Neural crest cell (in vitro differentiated cells): ENCODE data around the gene KRT222. TPM values are rescaled to one million over a fixed set of nuclear protein-coding genes. Genes with fewer than 3 reads are reported as not detected.

ENCODE experiments used
- DNase-seq: peaks from one replicate; pipeline ENCODE4 v3.0.0; 2021; ENCODE audit warnings: low read depth, mixed read lengths, low spot score
- H3K27ac Mint-ChIP-seq: one replicate; pipeline ENCODE4 v1.8.0; 2021; ENCODE audit warnings: mild to moderate bottlenecking, mixed read lengths; ENCODE audit not compliant: unreplicated experiment
- H3K27me3 Mint-ChIP-seq: 2 replicates; pipeline ENCODE4 v1.8.0; 2021; ENCODE audit warnings: low read depth, mild to moderate bottlenecking, mixed read lengths
- H3K36me3 Mint-ChIP-seq: 2 replicates; pipeline ENCODE4 v1.8.0; 2021; ENCODE audit warnings: low read depth, mild to moderate bottlenecking, mixed read lengths
- H3K4me1 Mint-ChIP-seq: 2 replicates; pipeline ENCODE4 v1.8.0; 2021; ENCODE audit warnings: mixed read lengths
- H3K4me3 Mint-ChIP-seq: one replicate; pipeline ENCODE4 v1.8.0; 2021; ENCODE audit warnings: mild to moderate bottlenecking, mixed read lengths
- H3K9me3 Mint-ChIP-seq: 2 replicates; pipeline ENCODE4 v1.8.0; 2021; ENCODE audit warnings: mixed read lengths
- CTCF ChIP-seq: fragments of 200-600 bp; sonication (generic); conservative IDR thresholded peaks from 2 replicates; pipeline ENCODE4 v1.5.0; 2021; ENCODE audit warnings: antibody characterized with exemption, mild to moderate bottlenecking
- total RNA-seq: library from RNA; stranded (reverse); gene quantifications from 2 replicates; pipeline ENCODE4 v1.2.1, GENCODE V29; 2021

KRT222 gene
- total RNA-seq, 1 donor from 2014 or later: 0.23 TPM

GRCh38 chr17:40637931-40638330, 27.0 kb downstream of the KRT222 start:
- Mint-ChIP-seq H3K27ac (no peak overlapping the region), H3K36me3 (peaks cover 22% of the 10 kb centered on the region), H3K4me3 (no peak overlapping the region), H3K27me3 (no peaks in the 10 kb centered on the region), H3K9me3 (no peaks in the 10 kb centered on the region), H3K4me1 (peaks cover 28% of the 10 kb centered on the region)
- DNase-seq: no peak
- TF ChIP-seq CTCF: no peak

- no peak for DNase-seq
- H3K4me1 Mint-ChIP-seq: peaks cover 9% of the 10 kb centered on the region
- H3K4me3 Mint-ChIP-seq: no peak overlapping the region
- H3K9me3 Mint-ChIP-seq: no peaks in the 10 kb centered on the region
- H3K36me3 Mint-ChIP-seq: peaks cover 21% of the 10 kb centered on the region
- no peak for TF ChIP-seq CTCF
- no peaks in the 10 kb centered on the region for H3K27me3 Mint-ChIP-seq
- peak overlapping the region; percentile 40 for H3K27ac Mint-ChIP-seq
Observed at GRCh38 chr17:40633871-40634270, 31.1 kb downstream of the KRT222 start.

GRCh38 chr17:40632216-40632615, 32.8 kb downstream of the KRT222 start:
- no peak for TF ChIP-seq CTCF
- H3K27me3 Mint-ChIP-seq: no peaks in the 10 kb centered on the region
- peaks cover 9% of the 10 kb centered on the region for H3K4me1 Mint-ChIP-seq
- H3K36me3 Mint-ChIP-seq: peaks cover 23% of the 10 kb centered on the region
- H3K4me3 Mint-ChIP-seq: no peak overlapping the region
- DNase-seq: no peak
- no peaks in the 10 kb centered on the region for H3K9me3 Mint-ChIP-seq
- H3K27ac Mint-ChIP-seq: no peak overlapping the region

- peaks cover 9% of the 10 kb centered on the region for H3K4me1 Mint-ChIP-seq
- no peaks in the 10 kb centered on the region for H3K9me3 Mint-ChIP-seq
- TF ChIP-seq CTCF: no peak
- no peak overlapping the region for H3K4me3 Mint-ChIP-seq
- peaks cover 19% of the 10 kb centered on the region for H3K36me3 Mint-ChIP-seq
- no peaks in the 10 kb centered on the region for H3K27me3 Mint-ChIP-seq
- no peak overlapping the region for H3K27ac Mint-ChIP-seq
- no peak for DNase-seq
Observed at GRCh38 chr17:40629842-40630241, 35.1 kb downstream of the KRT222 start.

- Mint-ChIP-seq H3K4me1 (peaks cover under 1% of the 10 kb centered on the region), H3K27me3 (peaks cover 6% of the 10 kb centered on the region), H3K9me3 (no peaks in the 10 kb centered on the region), H3K4me3 (no peak overlapping the region), H3K27ac (no peak overlapping the region), H3K36me3 (peaks cover 8% of the 10 kb centered on the region)
- no peak for DNase-seq
- TF ChIP-seq CTCF: no peak
Observed at GRCh38 chr17:40625311-40625710, 39.7 kb downstream of the KRT222 start.
